GM23338 (cell line): ENCODE results near the gene DLGAP4. TPM values are rescaled to one million over a fixed set of nuclear protein-coding genes. Genes with fewer than 3 reads are reported as not detected.

Experiments
- CREB1 ChIP-seq: fragments of 250-450 bp; sonication (Bioruptor Pico); IDR thresholded peaks from 2 replicates; pipeline ENCODE4 v1.5.0; 2020; ENCODE audit warnings: low read depth, mild to moderate bottlenecking, moderate library complexity
- CTCF ChIP-seq, 2 experiments: fragments of 200-600 bp in 1 of 2; sonication (generic) in 1 of 2; conservative IDR thresholded peaks; 2 replicates each; pipeline versions ENCODE4 v1.5.1 to v1.6.1; 2016 to 2017; ENCODE audit warnings: antibody characterized with exemption in 2 of 2, low read depth in 2 of 2, mild to moderate bottlenecking in 2 of 2, moderate library complexity in 1 of 2
- ETS1 ChIP-seq: IDR thresholded peaks from 2 replicates; pipeline ENCODE4 v1.6.1; 2016; ENCODE audit warnings: antibody characterized with exemption
- JUNB ChIP-seq: IDR thresholded peaks from one replicate; pipeline ENCODE4 v1.6.1; 2016; ENCODE audit warnings: antibody characterized with exemption; ENCODE audit not compliant: unreplicated experiment
- POLR2AphosphoS5 ChIP-seq: IDR thresholded peaks from 2 replicates; pipeline ENCODE4 v1.6.1; 2016; ENCODE audit warnings: antibody characterized with exemption, low read depth
- REST ChIP-seq: IDR thresholded peaks from one replicate; pipeline ENCODE4 v1.6.1; 2018; ENCODE audit warnings: antibody characterized with exemption; ENCODE audit not compliant: unreplicated experiment
- STAT1 ChIP-seq: IDR thresholded peaks from one replicate; pipeline ENCODE4 v1.6.1; 2016; ENCODE audit warnings: antibody characterized with exemption; ENCODE audit not compliant: unreplicated experiment
- ZNF114 ChIP-seq: fragments of 250-450 bp; sonication (Bioruptor Pico); IDR thresholded peaks from 2 replicates; pipeline ENCODE4 v1.5.0; 2020; ENCODE audit warnings: mild to moderate bottlenecking, moderate library complexity
- ZNF331 ChIP-seq: fragments of 250-450 bp; sonication (Bioruptor Pico); IDR thresholded peaks from 2 replicates; pipeline ENCODE4 v1.5.0; 2020; ENCODE audit warnings: low read depth, mild to moderate bottlenecking, moderate library complexity
- ZNF462 ChIP-seq: fragments of 250-450 bp; sonication (Bioruptor Pico); IDR thresholded peaks from 2 replicates; pipeline ENCODE4 v1.5.0; 2020; ENCODE audit warnings: mild to moderate bottlenecking, moderate library complexity
- polyA plus RNA-seq: library from polyadenylated mRNA; unstranded; fragments of >200 nt; fragmentation: Nextera tagmentation; extraction: Ambion mirVana; gene quantifications from 2 replicates; pipeline ENCODE4 v1.2.1, GENCODE V29; 2016
- total RNA-seq: library from RNA; depleted of rRNA; stranded (reverse); fragments of >200 nt; shearing (Covaris generic); gene quantifications from 2 replicates; pipeline ENCODE4 v1.2.3, GENCODE V29; 2014

DLGAP4 gene
- total and polyA plus RNA-seq, 2 experiments from 2014 or later = 46.1 to 52.2 TPM

GRCh38 chr20:36473164-36473563 lies 167.0 kb downstream of the DLGAP4 start (continued):
- no peak for TF ChIP-seq ZNF462 (CRISPR knock-in tag)
- no peak for TF ChIP-seq POLR2AphosphoS5
- no peak for TF ChIP-seq ZNF114 (CRISPR knock-in tag)
- TF ChIP-seq CREB1 (CRISPR knock-in tag) = no peak
- TF ChIP-seq STAT1 = no peak
- TF ChIP-seq CTCF (conservative IDR thresholded peaks at IDR 0.05; ENCODE audit: low read depth in 2 of 2) = no peak
- no peak for TF ChIP-seq JUNB
- TF ChIP-seq REST = no peak
- no peak for TF ChIP-seq ZNF331
- no peak for TF ChIP-seq ETS1
